ENCODE results near the gene TSPAN9.

The TSPAN9 gene

DNA sequence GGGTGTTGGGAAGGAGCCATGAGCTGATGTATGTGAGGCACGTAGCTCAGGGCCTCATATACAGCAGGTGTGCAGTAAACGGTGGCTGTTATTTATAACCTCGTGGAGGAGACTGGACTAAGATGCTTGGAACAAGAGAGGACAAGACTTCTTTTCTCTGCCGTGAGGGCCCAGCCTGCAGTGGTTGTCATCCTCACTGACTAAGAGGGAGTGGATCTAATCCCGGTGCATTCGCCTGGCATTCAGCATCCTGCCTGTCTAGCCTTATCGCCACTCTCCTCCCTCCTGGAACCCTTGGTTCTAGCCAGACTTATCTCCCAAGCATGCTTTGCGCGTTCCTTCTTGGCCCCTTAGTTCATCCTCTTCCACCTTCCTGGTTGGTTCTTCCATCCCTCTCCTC lies 3.9 kb downstream of the TSPAN9 start:
- DNase-seq: no peak

DNA sequence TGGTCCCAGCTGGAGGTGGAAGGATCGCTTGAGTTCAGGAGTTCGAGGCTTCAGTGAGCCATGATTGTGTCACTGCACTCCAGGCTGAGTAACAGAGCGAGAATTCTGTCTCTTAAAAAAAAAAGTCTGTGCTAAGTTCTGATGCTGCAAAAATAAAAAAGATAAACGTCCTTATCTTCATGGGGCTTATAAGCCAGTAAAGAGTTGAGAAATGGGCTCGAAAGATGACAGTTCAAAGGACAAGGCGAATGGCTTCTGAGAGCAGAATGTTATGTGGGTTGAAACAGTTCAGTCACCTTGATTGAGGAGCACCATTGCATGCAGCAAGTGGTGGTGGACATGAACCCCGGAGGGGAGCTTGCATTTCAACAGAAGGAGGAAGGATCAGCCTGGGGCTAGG lies 4.7 kb downstream of the TSPAN9 start:
- DNase-seq: no peak

DNA sequence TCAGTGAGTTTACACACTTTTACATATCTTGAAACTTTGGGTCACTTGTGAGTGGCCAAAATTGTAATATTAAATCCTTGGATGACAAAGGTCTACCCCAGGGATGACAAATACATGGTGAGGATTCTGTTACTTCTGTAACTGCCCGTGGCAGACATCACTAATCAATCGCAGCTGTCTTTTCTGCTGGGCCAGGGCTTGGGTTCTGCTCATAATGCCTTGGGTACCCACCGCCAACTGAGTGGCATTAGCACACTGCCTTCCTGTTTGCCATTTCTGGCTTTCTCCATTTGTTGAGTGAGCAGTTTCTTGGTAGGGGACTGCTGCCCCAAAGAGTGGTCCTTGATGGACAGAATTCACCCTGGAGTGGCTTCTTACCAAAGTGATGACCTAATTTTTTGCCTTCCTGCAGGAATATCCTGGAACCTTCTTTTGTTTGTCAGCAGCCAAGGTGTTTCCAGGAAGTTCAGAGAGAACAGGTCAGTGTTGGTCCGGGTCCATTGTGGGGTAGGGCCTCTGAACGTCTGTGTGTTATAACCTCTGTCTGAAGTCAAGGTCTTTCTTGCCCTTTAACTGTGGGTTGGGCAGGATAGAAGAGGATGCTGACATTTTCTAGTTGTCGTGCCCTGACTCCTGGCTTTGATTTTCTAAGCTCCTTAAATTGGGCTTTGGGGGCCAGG lies 6.2 kb downstream of the TSPAN9 start:
- DNase-seq: no peak

DNA sequence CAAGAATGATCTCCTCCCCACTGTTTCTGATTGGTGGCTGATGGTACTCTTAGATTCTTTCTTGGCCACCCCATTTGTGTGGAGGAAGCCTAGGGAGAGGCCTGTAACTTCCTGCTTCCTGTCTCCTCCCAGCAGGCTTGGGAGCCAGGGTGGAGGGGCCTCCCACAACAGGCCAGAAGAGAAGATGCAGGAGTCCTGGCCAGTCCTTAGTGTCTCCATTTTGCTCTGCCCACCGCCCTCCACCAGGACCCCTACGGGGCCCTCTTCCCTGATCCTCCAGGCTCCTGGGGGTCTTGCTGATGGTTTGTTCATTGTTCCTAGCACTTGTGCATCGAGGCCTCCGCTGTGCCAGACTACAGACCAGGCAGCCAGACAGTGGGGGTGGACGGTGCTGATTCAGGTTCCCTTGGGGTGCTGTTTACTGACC lies 6.8 kb downstream of the TSPAN9 start:
- DNase-seq: no peak

DNA sequence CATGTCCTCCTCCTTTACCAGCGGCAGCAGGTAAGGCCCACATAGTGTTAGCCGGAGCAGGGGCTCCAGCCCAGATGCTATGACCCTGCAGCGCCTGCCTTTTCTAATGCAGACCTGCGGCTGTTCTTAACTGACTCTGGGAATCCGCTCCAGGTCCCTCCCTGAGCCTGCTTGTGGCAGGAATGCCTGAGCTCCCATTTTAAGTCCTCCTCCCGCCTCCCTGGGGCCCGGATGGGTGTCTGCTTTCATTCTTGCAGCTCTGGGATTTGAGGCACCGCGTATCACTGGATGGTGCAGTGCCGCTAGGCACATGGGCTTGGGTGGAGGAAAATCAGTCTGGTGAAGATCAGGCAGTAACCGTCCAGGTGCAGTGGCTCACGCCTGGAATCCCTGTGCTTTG lies 7.6 kb downstream of the TSPAN9 start:
- no peak for DNase-seq

DNA sequence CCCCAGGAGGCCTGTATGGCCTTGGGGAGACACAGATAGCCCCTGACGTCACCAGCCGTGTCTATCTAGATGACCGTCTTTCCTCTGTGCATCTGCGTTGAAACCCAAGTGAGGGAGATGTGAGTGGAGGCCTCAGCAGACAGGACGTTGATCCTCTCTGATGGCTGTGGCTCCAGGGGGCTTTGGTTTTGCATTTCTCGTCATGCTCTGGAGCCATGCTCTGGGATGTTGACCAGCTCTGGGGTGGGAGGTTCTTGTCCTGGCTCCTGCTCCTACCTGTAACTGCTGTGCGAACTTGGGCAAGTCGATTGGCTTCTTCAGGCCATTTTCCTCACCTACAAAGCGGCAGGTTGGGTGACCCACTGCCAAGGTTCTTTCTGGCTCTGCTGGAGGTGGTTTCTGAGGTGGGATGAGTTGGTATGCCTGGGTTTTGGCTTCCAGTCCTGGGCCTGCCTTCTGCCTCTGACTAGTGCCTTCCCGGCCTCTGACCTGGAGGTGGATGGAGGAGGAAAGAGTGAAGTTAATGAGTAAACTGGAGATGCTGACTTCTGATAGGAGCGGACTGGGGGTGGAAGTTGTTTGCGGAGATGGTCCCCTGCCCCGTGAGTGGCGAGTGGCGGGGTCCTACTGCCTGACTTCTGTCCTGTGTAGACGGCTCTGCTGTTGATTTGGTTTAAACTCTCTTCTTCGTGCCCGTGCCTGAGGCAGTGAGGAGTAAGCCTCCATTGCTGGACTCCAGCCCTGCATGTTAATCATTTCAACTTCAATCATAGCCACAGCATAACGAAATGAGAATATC lies 8.4 kb downstream of the TSPAN9 start:
- no peak for DNase-seq

DNA sequence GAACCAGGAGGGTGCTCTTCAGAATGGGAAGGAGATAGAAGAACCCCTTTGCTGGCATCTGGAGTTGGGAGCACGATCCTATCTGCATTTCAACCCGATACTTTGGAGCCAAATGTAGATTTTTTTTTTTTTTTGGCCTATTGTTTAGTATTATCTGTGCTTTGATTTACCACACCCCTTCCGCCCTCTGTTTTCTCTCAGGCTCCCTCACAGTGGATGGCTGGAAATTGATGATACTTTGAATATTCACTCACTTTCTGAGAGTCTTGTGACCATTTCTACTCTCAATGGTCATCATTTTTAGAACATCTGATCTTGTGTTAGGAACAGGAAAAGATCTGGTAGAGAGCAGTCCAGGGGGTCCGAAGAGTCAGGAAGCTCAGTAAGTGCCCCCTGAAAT lies 9.0 kb downstream of the TSPAN9 start:
- no peak for DNase-seq

DNA sequence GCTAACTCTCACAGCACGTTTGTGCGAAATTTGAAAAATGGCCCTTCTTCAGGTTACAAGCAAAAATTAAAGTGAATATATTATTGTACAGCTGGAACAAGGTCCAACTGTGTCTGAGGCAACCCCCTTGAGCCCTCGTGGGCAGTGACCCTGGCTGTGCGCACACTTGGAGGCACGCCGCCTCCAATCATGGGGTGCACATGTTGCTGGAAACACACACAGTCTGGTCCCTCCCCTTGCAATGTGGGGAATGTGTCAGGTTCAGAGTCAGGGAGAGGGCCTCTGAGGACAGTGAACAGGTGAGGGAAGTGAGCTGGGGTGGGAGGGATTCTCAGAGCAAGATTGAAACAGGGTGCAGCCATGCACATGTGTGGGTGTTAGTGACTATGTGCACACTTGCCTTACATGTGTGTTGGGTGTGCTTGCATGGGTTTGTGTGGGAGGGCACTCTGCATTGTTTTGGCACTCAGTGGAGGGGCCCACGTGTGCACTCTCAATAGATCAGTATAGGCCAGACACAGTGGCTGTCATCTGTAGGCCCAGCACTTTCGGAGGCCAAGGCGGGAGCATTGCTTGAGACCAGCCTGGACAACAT lies 9.6 kb downstream of the TSPAN9 start:
- DNase-seq: no peak

DNA sequence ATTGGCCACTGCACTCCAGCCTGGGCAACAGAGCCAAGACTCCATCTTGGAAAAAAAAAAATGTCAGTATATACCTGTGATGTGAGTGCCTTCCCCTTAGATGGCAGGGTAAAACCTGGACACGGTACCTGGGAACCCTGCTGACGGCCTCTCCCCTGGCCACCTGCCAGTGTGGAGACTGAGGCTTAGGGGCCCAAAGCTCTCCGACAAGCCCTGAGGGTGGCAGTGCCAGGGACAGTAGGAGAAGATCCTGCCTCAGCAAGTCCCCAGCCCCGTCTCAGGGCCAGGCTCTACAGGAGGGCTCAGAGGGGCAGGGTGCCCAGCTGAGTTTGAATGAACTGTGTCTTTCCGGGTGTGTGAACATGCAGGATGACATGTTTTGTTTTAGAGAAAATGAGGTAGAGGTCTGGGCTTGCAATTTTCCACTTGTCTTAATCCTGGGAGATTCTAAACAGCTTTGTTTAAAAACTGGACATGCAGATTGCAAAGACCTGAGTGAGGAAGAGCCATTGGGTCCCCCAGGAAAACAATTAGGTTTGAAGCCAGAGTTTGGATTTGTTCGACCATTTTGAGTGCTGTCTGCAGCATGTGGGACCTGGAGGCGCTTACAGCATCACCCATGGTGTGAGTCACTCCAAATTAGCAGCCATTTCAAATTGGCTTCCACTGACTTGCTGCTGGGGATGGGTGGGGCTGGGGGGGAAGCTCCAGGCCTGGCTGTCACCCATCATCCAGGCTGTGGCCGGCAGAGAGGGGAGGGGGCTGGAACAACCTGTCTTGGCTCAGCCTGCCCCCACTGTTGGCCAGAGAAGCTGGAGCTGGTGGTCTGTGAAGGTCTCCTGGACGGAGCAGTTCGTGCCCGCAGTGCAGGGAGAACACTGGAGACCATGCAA lies 10.8 kb downstream of the TSPAN9 start:
- DNase-seq: no peak

DNA sequence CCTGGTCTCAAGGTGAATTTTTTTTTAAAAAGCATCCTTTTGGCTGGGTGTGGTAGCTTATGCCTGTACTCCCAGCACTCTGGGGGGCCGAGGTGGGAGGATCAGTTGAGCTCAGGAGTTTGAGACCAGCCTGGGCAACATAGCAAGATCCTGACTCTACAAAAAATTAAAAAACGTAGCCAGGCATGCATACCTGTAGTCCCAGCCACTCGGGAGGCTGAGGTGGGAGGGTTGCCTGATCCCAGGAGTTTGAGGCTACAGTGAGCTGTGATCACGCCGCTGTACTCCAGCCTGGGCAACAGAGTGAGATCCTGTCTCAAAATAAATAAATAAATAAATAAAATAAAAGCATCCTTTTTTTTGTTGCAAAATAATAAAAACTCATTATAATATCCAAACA lies 12.4 kb downstream of the TSPAN9 start:
- DNase-seq: no peak

DNA sequence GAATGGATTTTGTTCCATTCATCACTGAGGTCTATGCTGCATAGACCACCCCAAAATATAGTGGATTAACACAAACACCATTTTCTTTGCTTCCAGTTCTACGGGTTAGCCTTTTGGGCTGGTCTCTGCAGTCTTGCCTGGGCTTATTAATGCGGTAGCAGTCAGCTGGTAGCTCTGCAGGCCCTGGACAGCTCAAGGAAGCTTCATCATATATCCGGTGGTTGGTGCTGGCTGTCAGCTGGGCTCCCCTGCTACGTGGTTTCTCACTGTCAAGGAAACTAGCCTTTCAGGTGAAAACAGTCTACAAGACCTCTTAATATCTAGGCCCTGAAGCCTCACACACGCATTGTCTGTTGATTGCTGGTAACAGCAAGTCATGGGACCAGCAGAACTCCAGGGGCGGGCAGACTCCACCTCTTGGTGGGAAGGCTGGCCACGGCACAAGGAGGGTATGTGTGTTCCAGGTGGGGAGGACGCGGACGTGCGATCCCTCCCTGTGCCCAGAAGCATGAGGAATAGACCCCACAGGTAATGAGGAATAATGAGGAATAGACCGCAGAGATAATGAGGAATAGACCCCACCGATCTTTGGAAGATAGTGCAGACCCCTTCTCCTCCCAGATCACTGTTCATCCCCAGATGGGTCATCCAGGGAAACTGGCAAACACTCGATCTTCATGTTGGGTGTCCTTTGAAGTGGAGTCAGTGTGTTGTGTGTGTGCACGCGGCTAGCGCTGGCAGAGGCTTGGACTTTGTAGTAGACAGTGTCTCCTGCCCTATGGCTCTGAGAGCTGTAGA lies 13.3 kb downstream of the TSPAN9 start:
- no peak for DNase-seq

DNA sequence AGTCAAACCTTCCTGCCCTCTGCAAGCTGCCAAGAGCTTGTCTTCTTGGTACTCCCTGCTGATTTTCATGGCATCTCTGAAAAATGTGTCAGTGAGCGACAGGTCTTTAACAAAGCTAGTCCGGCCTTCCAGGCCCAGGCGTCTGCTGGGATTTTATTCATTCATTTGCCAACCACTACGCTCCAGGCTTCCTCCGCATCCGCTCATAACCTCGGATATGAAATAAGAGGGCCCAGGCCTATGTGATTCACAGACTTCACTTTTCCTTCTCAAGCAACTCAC lies 13.8 kb downstream of the TSPAN9 start:
- no peak for DNase-seq

DNA sequence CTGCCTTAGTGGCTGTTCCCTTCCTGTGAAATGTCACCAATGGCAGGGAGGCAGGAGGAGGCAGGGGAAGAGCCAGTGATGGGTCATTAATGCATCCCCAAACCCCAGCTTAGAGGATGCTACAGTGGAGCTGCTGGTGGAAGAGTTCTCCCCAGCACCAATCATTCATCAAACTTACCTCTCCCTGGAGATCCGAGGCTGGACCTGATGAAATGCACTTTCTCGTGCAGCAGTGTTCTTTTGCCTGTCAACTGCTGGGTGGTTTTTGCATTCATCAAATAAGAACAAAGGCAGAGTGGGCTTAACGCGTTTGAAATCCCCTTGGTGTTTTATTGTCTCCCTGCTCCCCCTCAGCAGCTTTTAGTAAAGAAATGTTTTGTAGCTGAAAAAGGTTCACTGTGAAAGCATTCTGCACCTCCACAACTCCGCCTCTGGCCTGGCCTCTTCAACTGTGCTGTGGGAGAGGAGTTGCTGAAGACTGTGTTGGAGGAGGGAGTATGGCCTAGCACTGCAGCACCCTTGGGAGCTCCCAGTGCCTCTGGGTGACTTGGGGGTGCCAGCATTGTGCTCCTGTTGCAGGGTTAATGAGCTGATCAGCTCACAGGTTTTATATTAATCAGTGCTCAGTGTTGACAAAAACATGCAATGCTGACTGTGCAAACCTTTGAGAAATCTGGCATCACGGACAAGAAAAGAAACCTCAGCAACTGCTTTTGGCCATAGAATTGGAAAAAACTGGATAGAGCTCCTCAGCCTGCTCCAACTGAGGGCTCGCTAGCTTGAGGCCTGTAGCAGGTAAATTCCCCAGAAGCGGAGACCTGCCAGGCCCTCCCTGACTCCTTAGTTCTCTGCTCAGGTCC lies 14.4 kb downstream of the TSPAN9 start:
- no peak for DNase-seq

DNA sequence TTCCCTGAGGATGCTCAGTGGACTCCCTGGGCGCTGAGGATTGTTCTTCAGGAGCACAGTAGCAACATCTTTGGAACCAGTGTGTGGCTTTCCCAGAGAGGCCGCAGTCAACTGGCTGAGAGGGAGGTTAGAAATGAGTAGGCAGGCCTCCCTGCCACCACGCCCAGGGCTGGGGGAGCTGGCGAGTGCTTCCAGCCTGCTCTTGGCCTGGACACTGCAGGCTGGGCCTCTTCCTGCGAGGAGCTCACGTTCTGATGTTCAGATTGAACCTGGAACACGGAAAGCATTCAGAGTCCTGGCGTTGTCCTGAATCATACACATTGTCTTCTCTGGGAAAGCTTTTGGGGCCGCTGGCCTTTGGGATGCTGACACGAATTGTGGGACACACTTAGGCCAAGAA lies 15.6 kb downstream of the TSPAN9 start:
- no peak for DNase-seq

DNA sequence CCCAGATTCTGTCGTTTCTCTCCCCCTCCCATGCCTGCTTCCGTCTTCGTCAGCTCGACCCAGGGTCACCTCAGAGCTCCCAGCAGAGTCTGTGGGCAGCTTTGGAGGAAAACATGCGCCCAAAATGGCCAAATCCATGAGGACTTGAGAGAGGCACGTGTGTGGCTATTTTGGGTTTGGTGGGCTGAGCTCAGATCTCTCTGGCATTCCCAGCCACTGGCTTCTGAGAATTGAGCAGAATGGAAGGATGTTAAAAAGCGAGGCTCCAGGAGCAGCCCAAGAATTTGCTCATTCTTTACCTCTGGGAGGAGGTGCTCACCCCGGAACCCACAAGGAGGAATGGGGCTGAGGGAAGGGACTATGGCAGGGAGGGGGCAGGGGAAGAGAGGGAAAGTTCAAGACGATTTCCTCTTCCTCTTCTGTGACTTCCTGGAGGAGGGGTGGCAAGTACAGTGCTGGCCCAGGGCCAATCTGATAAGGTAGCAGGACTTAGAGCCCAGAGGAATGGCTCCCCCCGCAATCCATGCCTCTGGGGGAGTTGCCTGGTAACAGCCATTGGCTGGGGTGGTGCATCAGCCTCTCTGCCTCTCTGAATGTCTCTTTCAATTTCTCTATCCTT lies 20.1 kb downstream of the TSPAN9 start:
- no peak for DNase-seq

DNA sequence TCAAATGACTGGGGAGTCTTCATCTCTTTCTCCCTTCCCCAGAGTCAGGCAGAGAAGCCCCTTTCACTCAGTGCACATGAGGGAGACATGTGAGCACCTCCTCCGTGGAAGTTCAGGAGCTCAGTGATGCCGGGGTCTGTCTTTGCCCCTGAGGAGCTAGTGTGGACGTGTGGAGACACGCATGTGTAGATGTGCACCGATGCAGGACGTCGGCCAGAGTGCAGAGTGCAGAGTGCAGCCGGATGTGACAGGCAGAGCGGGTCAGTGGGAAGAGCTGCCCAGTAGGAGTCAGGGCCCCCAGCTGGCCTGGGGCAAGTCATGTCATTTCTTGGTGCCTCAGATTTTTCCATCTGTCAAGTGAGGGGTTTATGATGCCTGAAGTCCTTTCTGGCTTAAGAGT lies 20.7 kb downstream of the TSPAN9 start:
- no peak for DNase-seq

DNA sequence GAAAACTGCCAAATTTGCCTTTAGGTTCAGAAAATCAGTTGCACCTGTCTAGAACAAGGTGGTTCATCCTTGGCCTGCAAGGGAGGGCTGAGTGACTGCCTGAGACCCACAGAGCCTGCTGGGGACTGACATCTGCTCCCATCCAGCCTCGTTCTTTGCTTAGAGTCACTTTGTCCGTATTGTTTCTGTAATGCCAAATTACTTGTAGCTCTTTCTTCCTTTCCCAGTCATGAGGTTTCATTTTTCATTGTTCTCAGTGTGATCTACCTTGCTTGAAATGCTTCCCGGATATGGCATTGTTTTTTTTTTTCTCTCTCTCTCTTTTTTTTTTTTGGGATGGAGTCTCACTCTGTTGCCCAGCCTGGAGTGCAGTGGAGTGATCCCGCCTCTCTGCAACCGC lies 21.3 kb downstream of the TSPAN9 start:
- DNase-seq: no peak

DNA sequence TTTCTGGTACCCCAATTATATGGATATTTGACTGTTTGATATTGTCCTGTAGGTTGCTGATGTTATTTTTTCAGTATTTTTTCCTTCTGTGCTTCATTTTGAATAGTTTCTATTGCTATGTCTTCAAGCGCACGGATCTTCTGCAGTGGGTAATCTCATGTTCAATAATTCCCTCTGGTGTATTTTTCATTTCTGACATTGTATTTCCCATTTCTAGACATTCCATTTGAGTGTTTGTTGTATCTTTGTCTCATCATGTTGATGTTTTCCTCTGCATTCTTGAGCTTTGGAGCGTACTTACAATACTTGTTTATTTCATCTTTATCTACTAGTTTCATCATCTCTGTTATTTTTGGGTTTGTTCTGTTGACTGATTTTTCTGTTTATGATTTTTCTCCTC lies 22.0 kb downstream of the TSPAN9 start:
- DNase-seq: no peak

DNA sequence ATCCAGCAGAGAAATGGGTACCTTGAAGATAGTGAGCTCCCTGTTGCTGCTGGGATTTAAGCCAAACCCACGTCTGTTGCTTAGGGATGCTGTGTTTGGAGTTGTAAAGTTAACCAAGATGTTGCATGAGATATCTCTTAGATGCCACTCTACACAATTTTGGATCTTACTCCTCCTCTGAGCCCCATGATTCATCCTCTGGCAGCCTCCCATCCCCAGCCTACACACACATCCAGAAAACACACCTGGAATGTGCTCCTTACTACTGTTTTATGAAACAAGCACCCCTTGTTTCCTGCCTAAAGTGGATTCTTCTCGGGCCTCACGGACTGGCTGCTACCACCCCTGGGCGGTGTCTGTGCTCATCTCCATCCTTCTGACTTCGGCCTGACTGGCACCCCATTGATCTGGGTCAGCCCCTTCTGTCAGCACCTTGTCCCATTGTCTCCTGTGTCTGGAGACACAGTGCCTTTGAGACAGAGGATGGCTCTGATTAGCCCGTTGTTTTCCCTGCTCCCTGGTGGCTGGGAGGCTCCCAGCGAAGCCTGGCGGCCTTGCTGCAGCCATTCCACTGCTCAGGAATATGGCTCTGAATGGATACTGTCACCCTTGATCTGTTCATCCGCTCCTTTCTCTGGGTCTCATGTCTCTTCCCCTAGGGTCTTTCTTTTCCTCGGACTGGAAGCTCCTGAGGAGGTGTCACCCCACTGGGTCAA lies 24.3 kb downstream of the TSPAN9 start:
- no peak for DNase-seq

DNA sequence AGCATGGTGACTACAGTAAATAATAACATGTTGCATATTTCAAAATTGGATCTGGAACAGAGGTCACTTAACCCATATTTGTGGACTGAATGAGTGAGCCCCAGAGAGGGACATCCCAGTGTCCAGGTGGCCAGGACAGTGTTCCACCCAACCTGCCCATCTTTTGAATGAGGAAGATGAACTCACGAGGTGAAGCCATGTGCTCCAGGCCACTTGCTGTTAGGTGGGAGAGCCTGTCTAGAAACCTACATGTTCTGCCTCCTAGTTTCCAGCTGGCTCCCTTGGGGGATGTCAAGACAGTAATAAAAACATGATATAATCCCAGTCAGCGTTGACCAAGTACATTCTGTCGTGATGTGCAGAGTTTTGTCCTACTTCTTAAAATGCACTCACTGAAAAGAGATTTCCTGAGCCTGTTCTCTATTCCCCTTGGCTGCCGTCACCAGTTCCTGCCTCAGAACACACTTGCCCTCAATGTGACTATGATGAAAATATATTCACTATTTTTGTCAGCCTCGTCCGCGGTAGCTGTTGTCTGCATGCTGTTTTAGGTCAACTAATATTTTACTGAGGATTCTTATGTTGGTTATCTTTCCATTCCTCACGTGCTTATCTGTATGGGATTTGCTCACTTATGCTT lies 25.7 kb downstream of the TSPAN9 start:
- no peak for DNase-seq

All from stimulated activated CD8-positive, alpha-beta memory T cell treated with anti-CD3 and anti-CD28 coated beads, Interleukin-4, amount 100 ng/mL, for 48 hours (primary cell).